Activated T-cell treated with anti-CD3 and anti-CD28 coated beads, Interleukin-2, amount 50 U/mL, for 72 hours (primary cell): ENCODE measurements around the gene CCDC51. TPM values are rescaled to one million over a fixed set of nuclear protein-coding genes. Genes with fewer than 3 reads are reported as not detected.
"Not testable (repeated sequence)": the region's sequence is repeated elsewhere in the genome, so short reads cannot be mapped to it uniquely, and the experiment has no call there.

Experiments used
- ATAC-seq, 2 donors: fragments of 150-1000 bp; cut with Tn5 transposase; replicated peaks in 1 of 2; 2 replicates each; pipeline ENCODE4 v1.10.0; 2021; ENCODE audit warnings: moderate library complexity in 2 of 2, mild to moderate bottlenecking in 1 of 2
- DNase-seq, 2 donors: peaks; one replicate each; pipeline ENCODE4 v3.0.0; 2021 to 2022; ENCODE audit warnings: mixed read lengths in 1 of 2
- H3K27ac Mint-ChIP-seq: one replicate; pipeline ENCODE4 v1.8.0; 2022; ENCODE audit warnings: mild to moderate bottlenecking, moderate library complexity, mixed read lengths
- H3K27me3 Mint-ChIP-seq: one replicate; pipeline ENCODE4 v1.8.0; 2022; ENCODE audit warnings: low read depth, mixed read lengths
- H3K36me3 Mint-ChIP-seq, 2 donors: one replicate each; pipeline ENCODE4 v1.8.0; 2022; ENCODE audit warnings: mixed read lengths in 2 of 2, mild to moderate bottlenecking in 1 of 2; ENCODE audit not compliant: insufficient read depth in 2 of 2
- H3K4me1 Mint-ChIP-seq: one replicate; pipeline ENCODE4 v1.8.0; 2022; ENCODE audit warnings: low read depth, mixed read lengths
- H3K4me3 Mint-ChIP-seq, 2 donors: one replicate each; pipeline ENCODE4 v1.8.0; 2022; ENCODE audit warnings: mild to moderate bottlenecking in 2 of 2, mixed read lengths in 2 of 2, moderate library complexity in 2 of 2
- H3K9me3 Mint-ChIP-seq, 2 donors: one replicate each; pipeline ENCODE4 v1.8.0; 2022; ENCODE audit warnings: mixed read lengths in 2 of 2
- total RNA-seq, 2 donors: library from RNA; stranded (reverse); gene quantifications; one replicate each; pipeline ENCODE4 v1.2.3, GENCODE V29; 2022

CCDC51 gene, protein sequence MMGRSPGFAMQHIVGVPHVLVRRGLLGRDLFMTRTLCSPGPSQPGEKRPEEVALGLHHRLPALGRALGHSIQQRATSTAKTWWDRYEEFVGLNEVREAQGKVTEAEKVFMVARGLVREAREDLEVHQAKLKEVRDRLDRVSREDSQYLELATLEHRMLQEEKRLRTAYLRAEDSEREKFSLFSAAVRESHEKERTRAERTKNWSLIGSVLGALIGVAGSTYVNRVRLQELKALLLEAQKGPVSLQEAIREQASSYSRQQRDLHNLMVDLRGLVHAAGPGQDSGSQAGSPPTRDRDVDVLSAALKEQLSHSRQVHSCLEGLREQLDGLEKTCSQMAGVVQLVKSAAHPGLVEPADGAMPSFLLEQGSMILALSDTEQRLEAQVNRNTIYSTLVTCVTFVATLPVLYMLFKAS
- 10 to 100 TPM; 13.5 to 16.7 TPM for total RNA-seq

- Mint-ChIP-seq H3K27me3 (no peaks in the 10 kb centered on the region), H3K4me1 (peaks cover 47% of the 10 kb centered on the region), H3K4me3 (peak within 1 kb of the TSS; percentile 91 to 92), H3K27ac (peak within 1 kb of the TSS; percentile 89), H3K36me3 (peaks cover 7 to 13% of the 10 kb centered on the region in 2 donors), H3K9me3 (no peaks in the 10 kb centered on the region)
- ATAC-seq (peak; percentile 97), DNase-seq (peak; percentile 99)
Observed at GRCh38 chr3:48439820-48440589, at the start of gene CCDC51, which contains the start of gene TMA7. Gene CCDC51, minus strand, starts transcription at chr3:48440119. Its CDS starts 4,991 bp downstream, at chr3:48435128. Gene TMA7, plus strand, starts transcription at chr3:48440257. Its CDS starts 40 bp downstream, at chr3:48440297.

- H3K36me3 Mint-ChIP-seq, result no peaks in the 10 kb centered on the region
- ATAC-seq, result no peak
- DNase-seq, result no peak
- H3K4me3 Mint-ChIP-seq, result no peak overlapping the region
- H3K27ac Mint-ChIP-seq, result no peak overlapping the region
- no peaks in the 10 kb centered on the region for H3K4me1 Mint-ChIP-seq
- H3K27me3 Mint-ChIP-seq, result no peaks in the 10 kb centered on the region
- H3K9me3 Mint-ChIP-seq, result no peaks in the 10 kb centered on the region
Observed at GRCh38 chr3:48486952-48487351, 47.0 kb upstream of the CCDC51 start.

DNA sequence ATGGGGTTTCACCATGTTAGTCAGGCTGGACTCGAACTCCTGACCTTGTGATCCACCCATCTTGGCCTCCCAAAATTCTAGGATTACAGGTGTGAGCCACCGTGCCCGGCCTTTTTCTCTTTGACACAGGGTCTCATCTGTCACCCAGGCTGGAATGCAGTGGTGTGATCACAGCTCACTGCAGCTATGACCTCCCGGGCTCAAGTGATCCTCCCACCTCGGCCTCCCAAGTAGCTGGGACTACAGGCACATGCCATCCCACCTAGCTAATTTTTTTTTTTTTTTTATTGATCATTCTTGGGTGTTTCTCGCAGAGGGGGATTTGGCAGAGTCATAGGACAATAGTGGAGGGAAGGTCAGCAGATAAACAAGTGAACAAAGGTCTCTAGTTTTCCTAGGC lies 42.9 kb upstream of the CCDC51 start:
- peaks cover 29% of the 10 kb centered on the region for H3K4me1 Mint-ChIP-seq

DNA sequence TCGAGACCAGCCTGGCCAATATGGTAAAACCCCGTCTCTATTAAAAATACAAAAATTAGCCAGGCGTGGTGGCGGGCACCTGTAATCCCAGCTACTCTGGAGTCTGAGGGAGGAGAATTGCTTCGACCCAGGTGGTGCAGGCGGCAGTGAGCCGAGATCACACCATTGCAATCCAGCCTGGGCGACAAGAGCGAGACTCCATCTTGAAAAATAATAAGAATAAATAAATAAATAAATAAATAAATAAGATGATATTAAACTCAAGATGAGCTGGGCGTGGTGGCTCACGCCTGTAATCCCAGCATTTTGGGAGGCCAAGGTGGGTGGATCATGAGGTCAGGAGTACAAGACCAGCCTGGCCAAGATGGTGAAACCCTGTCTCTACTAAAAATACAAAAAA lies 41.0 kb upstream of the CCDC51 start:
- H3K27ac Mint-ChIP-seq, ATAC-seq, H3K36me3 Mint-ChIP-seq, H3K27me3 Mint-ChIP-seq, H3K4me3 Mint-ChIP-seq, DNase-seq, H3K9me3 Mint-ChIP-seq: not testable (repeated sequence)
- H3K4me1 Mint-ChIP-seq, result peaks cover 39% of the 10 kb centered on the region

More for the DNA sequence above, 42.9 kb upstream of the CCDC51 start:
- H3K9me3 Mint-ChIP-seq, DNase-seq, H3K27ac Mint-ChIP-seq, H3K4me3 Mint-ChIP-seq, H3K36me3 Mint-ChIP-seq, H3K27me3 Mint-ChIP-seq, ATAC-seq: not testable (repeated sequence)

GRCh38 chr3:48478626-48479555 lies 39.0 kb upstream of the CCDC51 start:
- Mint-ChIP-seq H3K27me3 (no peaks in the 10 kb centered on the region), H3K4me3 (peak overlapping the region; percentile 64 to 74), H3K9me3 (no peaks in the 10 kb centered on the region), H3K4me1 (peaks cover 44% of the 10 kb centered on the region), H3K27ac (peak overlapping the region; percentile 48), H3K36me3 (no peaks in the 10 kb centered on the region)
- DNase-seq, result peak; percentile 53 to 61
- ATAC-seq, result peak; percentile 74 to 81

GRCh38 chr3:48477959-48478520 lies 38.1 kb upstream of the CCDC51 start:
- Mint-ChIP-seq H3K36me3 (no peaks in the 10 kb centered on the region), H3K4me3 (peak overlapping the region; percentile 64 to 74), H3K27me3 (no peaks in the 10 kb centered on the region), H3K9me3 (no peaks in the 10 kb centered on the region), H3K4me1 (peaks cover 52% of the 10 kb centered on the region), H3K27ac (peak overlapping the region; percentile 48)
- ATAC-seq (no peak), DNase-seq (peak in 1 of 2 donors; percentile 5)

GRCh38 chr3:48476426-48477053 lies 36.6 kb upstream of the CCDC51 start:
- H3K27ac Mint-ChIP-seq, result peak overlapping the region; percentile 70
- H3K27me3 Mint-ChIP-seq, result no peaks in the 10 kb centered on the region
- ATAC-seq (no peak), DNase-seq (no peak)
- peaks cover 58% of the 10 kb centered on the region for H3K4me1 Mint-ChIP-seq
- H3K36me3 Mint-ChIP-seq, result no peaks in the 10 kb centered on the region
- H3K4me3 Mint-ChIP-seq, result no peak overlapping the region
- no peaks in the 10 kb centered on the region for H3K9me3 Mint-ChIP-seq

- DNase-seq, result no peak
- no peak for ATAC-seq
Observed at GRCh38 chr3:48475188-48475587, 35.3 kb upstream of the CCDC51 start.

DNA sequence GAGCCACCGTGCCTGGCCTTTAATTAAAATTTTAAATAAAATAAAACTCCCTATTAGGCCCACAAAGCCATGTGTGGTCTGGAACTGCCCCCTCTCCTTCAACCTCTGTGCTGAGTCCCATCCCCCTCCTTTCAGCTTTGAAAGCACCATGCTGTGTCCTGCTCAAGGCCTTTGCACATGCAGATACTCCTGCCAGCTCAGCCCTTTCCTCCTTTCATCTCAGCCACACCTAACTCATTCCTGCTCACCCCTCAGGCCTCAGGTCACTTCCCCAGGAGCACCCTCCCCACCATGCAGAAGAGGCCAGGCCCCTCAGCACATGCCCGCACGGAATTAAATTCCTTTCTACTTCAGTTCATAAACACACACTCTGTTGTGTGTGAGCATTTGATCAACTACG lies 34.7 kb upstream of the CCDC51 start:
- ATAC-seq (no peak), DNase-seq (no peak)
- Mint-ChIP-seq H3K4me1 (peaks cover 66% of the 10 kb centered on the region), H3K9me3 (no peaks in the 10 kb centered on the region), H3K27me3 (no peaks in the 10 kb centered on the region), H3K4me3 (peak overlapping the region in 1 of 2 donors; percentile 9), H3K36me3 (peaks cover 0 to 2% of the 10 kb centered on the region in 2 donors), H3K27ac (peak overlapping the region; percentile 58)

More at GRCh38 chr3:48475188-48475587, 35.3 kb upstream of the CCDC51 start:
- Mint-ChIP-seq H3K4me3 (no peak overlapping the region), H3K36me3 (peaks cover 0 to 2% of the 10 kb centered on the region in 2 donors), H3K4me1 (peaks cover 66% of the 10 kb centered on the region), H3K27me3 (no peaks in the 10 kb centered on the region), H3K9me3 (no peaks in the 10 kb centered on the region), H3K27ac (peak overlapping the region; percentile 58)

- H3K27ac Mint-ChIP-seq, ATAC-seq, H3K27me3 Mint-ChIP-seq, H3K36me3 Mint-ChIP-seq, H3K4me3 Mint-ChIP-seq, H3K9me3 Mint-ChIP-seq, DNase-seq: not testable (repeated sequence)
- H3K4me1 Mint-ChIP-seq, result peaks cover 66% of the 10 kb centered on the region
Observed at GRCh38 chr3:48474031-48474430, 34.1 kb upstream of the CCDC51 start.

GRCh38 chr3:48473617-48473952 lies 33.7 kb upstream of the CCDC51 start:
- DNase-seq (no peak), ATAC-seq (no peak)
- H3K36me3 Mint-ChIP-seq, result peaks cover 0 to 2% of the 10 kb centered on the region in 2 donors
- peak overlapping the region; percentile 85 for H3K27ac Mint-ChIP-seq
- H3K9me3 Mint-ChIP-seq, result no peaks in the 10 kb centered on the region
- no peaks in the 10 kb centered on the region for H3K27me3 Mint-ChIP-seq
- peaks cover 66% of the 10 kb centered on the region for H3K4me1 Mint-ChIP-seq
- peak overlapping the region; percentile 80 to 81 for H3K4me3 Mint-ChIP-seq
